GM23338 (cell line): ENCODE results near the gene RBP3. TPM values are rescaled to one million over a fixed set of nuclear protein-coding genes. Genes with fewer than 3 reads are reported as not detected.

Source experiments
- NANOG ChIP-seq: IDR thresholded peaks from 2 replicates; pipeline ENCODE4 v1.6.1; 2016; ENCODE audit warnings: antibody characterized with exemption, borderline replicate concordance
- STAT1 ChIP-seq: IDR thresholded peaks from one replicate; pipeline ENCODE4 v1.6.1; 2016; ENCODE audit warnings: antibody characterized with exemption; ENCODE audit not compliant: unreplicated experiment
- polyA plus RNA-seq: library from polyadenylated mRNA; unstranded; fragments of >200 nt; fragmentation: Nextera tagmentation; extraction: Ambion mirVana; gene quantifications from 2 replicates; pipeline ENCODE4 v1.2.1, GENCODE V29; 2016
- total RNA-seq: library from RNA; depleted of rRNA; stranded (reverse); fragments of >200 nt; shearing (Covaris generic); gene quantifications from 2 replicates; pipeline ENCODE4 v1.2.3, GENCODE V29; 2014
- TF ChIP-seq, protein P1 (sequence below): IDR thresholded peaks from one replicate; pipeline ENCODE4 v1.6.1; 2018; ENCODE audit warnings: antibody characterized with exemption; ENCODE audit not compliant: unreplicated experiment
- TF ChIP-seq, protein P2 (sequence below): fragments of 250-450 bp; sonication (Bioruptor Pico); IDR thresholded peaks from 2 replicates; pipeline ENCODE4 v1.5.0; 2020; ENCODE audit warnings: mild to moderate bottlenecking, moderate library complexity
- TF ChIP-seq, protein P3 (sequence below): IDR thresholded peaks from 2 replicates; pipeline ENCODE4 v1.6.1; 2016; ENCODE audit warnings: antibody characterized with exemption

RBP3 gene
- total and polyA plus RNA-seq, 2 experiments from 2014 or later, result not detected

DNA sequence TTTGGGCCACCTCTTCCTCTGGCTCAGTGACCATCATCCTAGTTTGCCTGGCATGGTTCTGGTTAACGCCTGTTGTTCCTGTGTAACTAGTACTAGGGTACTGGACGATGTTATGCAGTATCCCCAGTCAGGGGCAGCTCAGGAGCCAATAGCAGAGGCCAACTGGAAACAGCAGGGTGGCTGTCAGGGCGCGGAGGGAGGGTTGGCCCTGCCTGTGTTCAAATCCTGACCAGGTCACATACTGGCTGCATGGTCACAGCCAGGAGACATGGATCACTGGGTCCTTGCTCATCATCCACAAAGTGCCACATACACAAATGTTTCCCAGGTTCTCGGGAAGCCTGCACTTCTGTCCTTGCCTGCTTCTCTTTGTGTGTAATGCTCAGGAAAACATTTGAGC, 12.3 kb upstream of the RBP3 start (continued):
- TF ChIP-seq, protein P1, sequence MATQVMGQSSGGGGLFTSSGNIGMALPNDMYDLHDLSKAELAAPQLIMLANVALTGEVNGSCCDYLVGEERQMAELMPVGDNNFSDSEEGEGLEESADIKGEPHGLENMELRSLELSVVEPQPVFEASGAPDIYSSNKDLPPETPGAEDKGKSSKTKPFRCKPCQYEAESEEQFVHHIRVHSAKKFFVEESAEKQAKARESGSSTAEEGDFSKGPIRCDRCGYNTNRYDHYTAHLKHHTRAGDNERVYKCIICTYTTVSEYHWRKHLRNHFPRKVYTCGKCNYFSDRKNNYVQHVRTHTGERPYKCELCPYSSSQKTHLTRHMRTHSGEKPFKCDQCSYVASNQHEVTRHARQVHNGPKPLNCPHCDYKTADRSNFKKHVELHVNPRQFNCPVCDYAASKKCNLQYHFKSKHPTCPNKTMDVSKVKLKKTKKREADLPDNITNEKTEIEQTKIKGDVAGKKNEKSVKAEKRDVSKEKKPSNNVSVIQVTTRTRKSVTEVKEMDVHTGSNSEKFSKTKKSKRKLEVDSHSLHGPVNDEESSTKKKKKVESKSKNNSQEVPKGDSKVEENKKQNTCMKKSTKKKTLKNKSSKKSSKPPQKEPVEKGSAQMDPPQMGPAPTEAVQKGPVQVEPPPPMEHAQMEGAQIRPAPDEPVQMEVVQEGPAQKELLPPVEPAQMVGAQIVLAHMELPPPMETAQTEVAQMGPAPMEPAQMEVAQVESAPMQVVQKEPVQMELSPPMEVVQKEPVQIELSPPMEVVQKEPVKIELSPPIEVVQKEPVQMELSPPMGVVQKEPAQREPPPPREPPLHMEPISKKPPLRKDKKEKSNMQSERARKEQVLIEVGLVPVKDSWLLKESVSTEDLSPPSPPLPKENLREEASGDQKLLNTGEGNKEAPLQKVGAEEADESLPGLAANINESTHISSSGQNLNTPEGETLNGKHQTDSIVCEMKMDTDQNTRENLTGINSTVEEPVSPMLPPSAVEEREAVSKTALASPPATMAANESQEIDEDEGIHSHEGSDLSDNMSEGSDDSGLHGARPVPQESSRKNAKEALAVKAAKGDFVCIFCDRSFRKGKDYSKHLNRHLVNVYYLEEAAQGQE, result no peak
- TF ChIP-seq NANOG, result no peak
- TF ChIP-seq, protein P2, sequence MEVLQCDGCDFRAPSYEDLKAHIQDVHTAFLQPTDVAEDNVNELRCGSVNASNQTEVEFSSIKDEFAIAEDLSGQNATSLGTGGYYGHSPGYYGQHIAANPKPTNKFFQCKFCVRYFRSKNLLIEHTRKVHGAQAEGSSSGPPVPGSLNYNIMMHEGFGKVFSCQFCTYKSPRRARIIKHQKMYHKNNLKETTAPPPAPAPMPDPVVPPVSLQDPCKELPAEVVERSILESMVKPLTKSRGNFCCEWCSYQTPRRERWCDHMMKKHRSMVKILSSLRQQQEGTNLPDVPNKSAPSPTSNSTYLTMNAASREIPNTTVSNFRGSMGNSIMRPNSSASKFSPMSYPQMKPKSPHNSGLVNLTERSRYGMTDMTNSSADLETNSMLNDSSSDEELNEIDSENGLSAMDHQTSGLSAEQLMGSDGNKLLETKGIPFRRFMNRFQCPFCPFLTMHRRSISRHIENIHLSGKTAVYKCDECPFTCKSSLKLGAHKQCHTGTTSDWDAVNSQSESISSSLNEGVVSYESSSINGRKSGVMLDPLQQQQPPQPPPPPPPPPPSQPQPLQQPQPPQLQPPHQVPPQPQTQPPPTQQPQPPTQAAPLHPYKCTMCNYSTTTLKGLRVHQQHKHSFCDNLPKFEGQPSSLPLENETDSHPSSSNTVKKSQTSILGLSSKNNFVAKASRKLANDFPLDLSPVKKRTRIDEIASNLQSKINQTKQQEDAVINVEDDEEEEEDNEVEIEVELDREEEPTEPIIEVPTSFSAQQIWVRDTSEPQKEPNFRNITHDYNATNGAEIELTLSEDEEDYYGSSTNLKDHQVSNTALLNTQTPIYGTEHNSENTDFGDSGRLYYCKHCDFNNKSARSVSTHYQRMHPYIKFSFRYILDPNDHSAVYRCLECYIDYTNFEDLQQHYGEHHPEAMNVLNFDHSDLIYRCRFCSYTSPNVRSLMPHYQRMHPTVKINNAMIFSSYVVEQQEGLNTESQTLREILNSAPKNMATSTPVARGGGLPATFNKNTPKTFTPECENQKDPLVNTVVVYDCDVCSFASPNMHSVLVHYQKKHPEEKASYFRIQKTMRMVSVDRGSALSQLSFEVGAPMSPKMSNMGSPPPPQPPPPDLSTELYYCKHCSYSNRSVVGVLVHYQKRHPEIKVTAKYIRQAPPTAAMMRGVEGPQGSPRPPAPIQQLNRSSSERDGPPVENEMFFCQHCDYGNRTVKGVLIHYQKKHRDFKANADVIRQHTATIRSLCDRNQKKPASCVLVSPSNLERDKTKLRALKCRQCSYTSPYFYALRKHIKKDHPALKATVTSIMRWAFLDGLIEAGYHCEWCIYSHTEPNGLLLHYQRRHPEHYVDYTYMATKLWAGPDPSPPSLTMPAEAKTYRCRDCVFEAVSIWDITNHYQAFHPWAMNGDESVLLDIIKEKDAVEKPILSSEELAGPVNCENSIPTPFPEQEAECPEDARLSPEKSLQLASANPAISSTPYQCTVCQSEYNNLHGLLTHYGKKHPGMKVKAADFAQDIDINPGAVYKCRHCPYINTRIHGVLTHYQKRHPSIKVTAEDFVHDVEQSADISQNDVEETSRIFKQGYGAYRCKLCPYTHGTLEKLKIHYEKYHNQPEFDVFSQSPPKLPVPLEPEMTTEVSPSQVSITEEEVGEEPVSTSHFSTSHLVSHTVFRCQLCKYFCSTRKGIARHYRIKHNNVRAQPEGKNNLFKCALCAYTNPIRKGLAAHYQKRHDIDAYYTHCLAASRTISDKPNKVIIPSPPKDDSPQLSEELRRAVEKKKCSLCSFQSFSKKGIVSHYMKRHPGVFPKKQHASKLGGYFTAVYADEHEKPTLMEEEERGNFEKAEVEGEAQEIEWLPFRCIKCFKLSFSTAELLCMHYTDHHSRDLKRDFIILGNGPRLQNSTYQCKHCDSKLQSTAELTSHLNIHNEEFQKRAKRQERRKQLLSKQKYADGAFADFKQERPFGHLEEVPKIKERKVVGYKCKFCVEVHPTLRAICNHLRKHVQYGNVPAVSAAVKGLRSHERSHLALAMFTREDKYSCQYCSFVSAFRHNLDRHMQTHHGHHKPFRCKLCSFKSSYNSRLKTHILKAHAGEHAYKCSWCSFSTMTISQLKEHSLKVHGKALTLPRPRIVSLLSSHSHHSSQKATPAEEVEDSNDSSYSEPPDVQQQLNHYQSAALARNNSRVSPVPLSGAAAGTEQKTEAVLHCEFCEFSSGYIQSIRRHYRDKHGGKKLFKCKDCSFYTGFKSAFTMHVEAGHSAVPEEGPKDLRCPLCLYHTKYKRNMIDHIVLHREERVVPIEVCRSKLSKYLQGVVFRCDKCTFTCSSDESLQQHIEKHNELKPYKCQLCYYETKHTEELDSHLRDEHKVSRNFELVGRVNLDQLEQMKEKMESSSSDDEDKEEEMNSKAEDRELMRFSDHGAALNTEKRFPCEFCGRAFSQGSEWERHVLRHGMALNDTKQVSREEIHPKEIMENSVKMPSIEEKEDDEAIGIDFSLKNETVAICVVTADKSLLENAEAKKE (CRISPR knock-in tag), result no peak
- TF ChIP-seq, protein P3, sequence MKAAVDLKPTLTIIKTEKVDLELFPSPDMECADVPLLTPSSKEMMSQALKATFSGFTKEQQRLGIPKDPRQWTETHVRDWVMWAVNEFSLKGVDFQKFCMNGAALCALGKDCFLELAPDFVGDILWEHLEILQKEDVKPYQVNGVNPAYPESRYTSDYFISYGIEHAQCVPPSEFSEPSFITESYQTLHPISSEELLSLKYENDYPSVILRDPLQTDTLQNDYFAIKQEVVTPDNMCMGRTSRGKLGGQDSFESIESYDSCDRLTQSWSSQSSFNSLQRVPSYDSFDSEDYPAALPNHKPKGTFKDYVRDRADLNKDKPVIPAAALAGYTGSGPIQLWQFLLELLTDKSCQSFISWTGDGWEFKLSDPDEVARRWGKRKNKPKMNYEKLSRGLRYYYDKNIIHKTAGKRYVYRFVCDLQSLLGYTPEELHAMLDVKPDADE, result no peak
- TF ChIP-seq STAT1, result no peak
